ENCODE data around the gene FBF1. TPM values are rescaled to one million over a fixed set of nuclear protein-coding genes. Genes with fewer than 3 reads are reported as not detected.
A peak's percentile ranks its signal among the peaks of the same experiment; 100 is the strongest.

FBF1 gene
- total and polyA plus RNA-seq, 9 of the 15 experiments (the other 6 are each of a cell fraction or from before 2014, with no cell fraction given), result 0.46 to 14.9 (median 7.5) TPM

GRCh38 chr17:75922173-75922961 lies 18.5 kb downstream of the FBF1 start:
- ATAC-seq (peak; percentile 24; the same call in 2 of the 3 replicates), FAIRE-seq (no peak), DNase-seq (ENCODE audit: extremely low read depth in 1 of 4, low spot score in 3 of 4) (no peak)
- 66% methylated on average over 18 of the region's 18 CpGs for WGBS (ENCODE audit: insufficient coverage, low coverage, missing lambda C conversion rate)
- H3K79me2 ChIP-seq (ENCODE audit: control insufficient read depth, insufficient read depth, low read length), result no peaks in the 10 kb centered on the region
- in situ Hi-C loops (cut with MboI), result no loop called here
- peak overlapping the region in 1 of 2 experiments; percentile 83; a peak in 2 of 4 replicates for H3K9ac ChIP-seq (ENCODE audit: insufficient read depth in 1 of 2, low read depth in 2 of 2, low read length in 2 of 2)
- no peak overlapping the region; the same call in 2 of the 3 replicates for H3K27ac ChIP-seq (ENCODE audit: extremely low read depth, low read depth, low read length)
- no peaks in the 10 kb centered on the region for H3K27me3 ChIP-seq (ENCODE audit: control insufficient read depth in 2 of 2, insufficient read depth in 2 of 2, low read length in 2 of 2)
- POLR2A ChIA-PET, result interaction anchor here (0.6 kb wide), 1 partner anchor 111 kb away, joined by 3 read pairs; no protein-coding TSS in a partner anchor
- intact Hi-C loops (cut with micrococcal nuclease), result no loop called here
- H3K4me1 ChIP-seq (replicated peaks in 1 of 2; ENCODE audit: control insufficient read depth in 2 of 2, insufficient read depth in 2 of 2, low read length in 2 of 2), result peaks cover 0 to 35% of the 10 kb centered on the region in 2 experiments; a peak in 2 of 5 replicates
- TF ChIP-seq RNF2 (IDR thresholded peaks at IDR 0.05) (peak; percentile 28; the same call in 1 of the 2 replicates), SAFB (IDR thresholded peaks at IDR 0.05; ENCODE audit: borderline replicate concordance, low read depth, low read length) (no peak), MAX (CRISPR knock-in tag; IDR thresholded peaks at IDR 0.05) (no peak), CBX2 (IDR thresholded peaks at IDR 0.05; ENCODE audit: insufficient read depth, low read length, poor library complexity, severe bottlenecking) (no peak), ZBTB33 (CRISPR knock-in tag; IDR thresholded peaks at IDR 0.05) (peak; percentile 65), NR2C2 (CRISPR knock-in tag; IDR thresholded peaks at IDR 0.05) (no peak), NR2C2 (tag; IDR thresholded peaks at IDR 0.05) (peak; percentile 31; the same call in 1 of the 2 replicates), NBN (IDR thresholded peaks at IDR 0.05; ENCODE audit: low read depth) (no peak)
- no peaks in the 10 kb centered on the region for H3K9me3 ChIP-seq (replicated peaks; ENCODE audit: control insufficient read depth, insufficient read depth, low read depth, low read length)
- no peak overlapping the region for H2AFZ ChIP-seq (ENCODE audit: low read depth, low read length)
- H3K4me3 ChIP-seq, result no peak overlapping the region
- CTCF ChIA-PET (ENCODE audit: low intra/inter-chr PET ratio), result interaction anchor here (0.6 kb wide), 1 partner anchor 47 kb away, joined by 3 read pairs; no protein-coding TSS in a partner anchor
- BruUV-seq (replicated peaks), result no TSS peak
- peaks cover 3% of the 10 kb centered on the region for H3K9me1 ChIP-seq (ENCODE audit: control insufficient read depth, insufficient read depth, low read length)
- no peak overlapping the region for H3K4me2 ChIP-seq (ENCODE audit: insufficient read depth, low read length)
- peaks cover 5% of the 10 kb centered on the region; the same call in 1 of the 3 replicates for H3K36me3 ChIP-seq (ENCODE audit: control insufficient read depth, insufficient read depth, low read length)
- no peaks in the 10 kb centered on the region for H4K20me1 ChIP-seq (replicated peaks; ENCODE audit: control insufficient read depth, insufficient read depth, low read length)
